ENCODE measurements around the gene AUH.
"Not testable (repeated sequence)": the region's sequence is repeated elsewhere in the genome, so short reads cannot be mapped to it uniquely, and the experiment has no call there.

The AUH gene

GRCh38 chr9:91212596-91213243 lies 149.0 kb downstream of the AUH start:
- no peak for DNase-seq (ENCODE audit: extremely low read depth in 1 of 2, low read depth in 1 of 2)

- DNase-seq (ENCODE audit: extremely low read depth in 1 of 2, low read depth in 1 of 2), result no peak
Measured at GRCh38 chr9:91211919-91212318, 149.8 kb downstream of the AUH start.

- no peak for DNase-seq (ENCODE audit: extremely low read depth in 1 of 2, low read depth in 1 of 2)
Measured at GRCh38 chr9:91211414-91211813, 150.3 kb downstream of the AUH start.

- DNase-seq (ENCODE audit: extremely low read depth in 1 of 2, low read depth in 1 of 2), result no peak
Measured at GRCh38 chr9:91210318-91210717, 151.4 kb downstream of the AUH start.

- no peak for DNase-seq (ENCODE audit: extremely low read depth in 1 of 2, low read depth in 1 of 2)
Measured at GRCh38 chr9:91208837-91209236, 152.9 kb downstream of the AUH start.

- DNase-seq (ENCODE audit: extremely low read depth in 1 of 2, low read depth in 1 of 2), result no peak
Measured at GRCh38 chr9:91208419-91208745, 153.3 kb downstream of the AUH start.

GRCh38 chr9:91207729-91208418 lies 153.8 kb downstream of the AUH start:
- DNase-seq (ENCODE audit: extremely low read depth in 1 of 2, low read depth in 1 of 2), result no peak

- no peak for DNase-seq (ENCODE audit: extremely low read depth in 1 of 2, low read depth in 1 of 2)
Measured at GRCh38 chr9:91207397-91207728, 154.4 kb downstream of the AUH start.

GRCh38 chr9:91206806-91207205 lies 154.9 kb downstream of the AUH start:
- DNase-seq (ENCODE audit: extremely low read depth in 1 of 2, low read depth in 1 of 2), result no peak

GRCh38 chr9:91202736-91203283 lies 158.9 kb downstream of the AUH start:
- DNase-seq (ENCODE audit: extremely low read depth in 1 of 2, low read depth in 1 of 2), result no peak

- DNase-seq (ENCODE audit: extremely low read depth in 1 of 2, low read depth in 1 of 2), result no peak
Measured at GRCh38 chr9:91200692-91201336, 160.9 kb downstream of the AUH start.

GRCh38 chr9:91199739-91200497 lies 161.8 kb downstream of the AUH start:
- no peak for DNase-seq (ENCODE audit: extremely low read depth in 1 of 2, low read depth in 1 of 2)

- not testable (repeated sequence) for DNase-seq (ENCODE audit: extremely low read depth in 1 of 2, low read depth in 1 of 2)
Measured at GRCh38 chr9:91198881-91199280, 162.8 kb downstream of the AUH start.

GRCh38 chr9:91198405-91198804 lies 163.3 kb downstream of the AUH start:
- DNase-seq (ENCODE audit: extremely low read depth in 1 of 2, low read depth in 1 of 2), result no peak

GRCh38 chr9:91197232-91198181 lies 164.2 kb downstream of the AUH start:
- no peak for DNase-seq (ENCODE audit: extremely low read depth in 1 of 2, low read depth in 1 of 2)

- no peak for DNase-seq (ENCODE audit: extremely low read depth in 1 of 2, low read depth in 1 of 2)
Measured at GRCh38 chr9:91196103-91196950, 165.4 kb downstream of the AUH start.

GRCh38 chr9:91195372-91196012 lies 166.2 kb downstream of the AUH start:
- no peak for DNase-seq (ENCODE audit: extremely low read depth in 1 of 2, low read depth in 1 of 2)

- peak; percentile 37 to 41 for DNase-seq (ENCODE audit: extremely low read depth in 1 of 2, low read depth in 1 of 2)
Measured at GRCh38 chr9:91193658-91194391, 167.9 kb downstream of the AUH start.
